NCI-H1417 treated with DMSO at 0.1 percent for 48 hours (cell line): ENCODE data around the gene RASL11B.

ENCODE experiments used
- DNase-seq: peaks from one replicate; lab custom pipeline; 2025; lab: John Stamatoyannopoulos, UW

RASL11B gene

GRCh38 chr4:52843351-52843750 lies 18.8 kb upstream of the RASL11B start:
- no peak for DNase-seq

- DNase-seq: no peak
These were observed 18.2 kb upstream of the RASL11B start for GRCh38 chr4:52843958-52844357.

DNA sequence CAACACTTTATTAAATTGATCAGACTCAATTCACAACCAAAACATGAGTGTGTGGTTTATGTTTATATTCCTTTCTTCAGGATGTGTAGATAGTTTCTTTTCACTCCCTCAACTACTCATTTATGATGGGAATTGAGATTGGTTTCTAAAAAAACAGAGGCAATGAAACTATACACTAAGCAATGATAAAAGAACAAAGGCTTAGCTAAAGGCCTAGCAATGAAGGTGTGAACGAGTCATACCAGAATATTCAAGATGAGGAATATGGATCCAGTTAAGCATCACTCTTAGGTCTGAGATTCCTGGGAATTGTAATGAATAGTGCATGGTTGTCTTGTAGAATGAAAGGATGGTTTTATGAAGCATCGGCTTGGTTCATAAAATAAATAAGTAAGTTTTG lies 17.5 kb upstream of the RASL11B start:
- no peak for DNase-seq

DNA sequence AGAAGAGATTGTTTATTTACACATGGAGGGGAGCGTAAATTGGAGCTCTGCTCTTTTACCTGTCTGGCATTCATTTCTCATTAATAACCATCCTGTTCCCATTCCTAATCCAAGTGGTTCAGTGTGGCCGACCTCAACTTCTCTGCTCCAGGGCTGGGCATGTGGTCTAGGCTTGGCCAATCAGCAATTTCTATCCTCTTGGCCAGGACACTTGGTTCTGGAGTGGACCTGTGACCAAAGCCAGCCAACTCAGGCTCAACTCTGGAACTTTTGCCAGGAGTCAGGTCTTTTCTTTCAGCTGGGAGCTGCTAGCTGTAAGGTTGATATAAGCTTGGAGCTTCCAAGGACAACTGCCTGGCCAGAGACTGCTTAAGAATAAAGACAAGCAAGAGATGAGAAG lies 15.6 kb upstream of the RASL11B start:
- no peak for DNase-seq

GRCh38 chr4:52848254-52848653 lies 13.9 kb upstream of the RASL11B start:
- no peak for DNase-seq

GRCh38 chr4:52850406-52851124 lies 11.6 kb upstream of the RASL11B start:
- no peak for DNase-seq

GRCh38 chr4:52852041-52852440 lies 10.1 kb upstream of the RASL11B start:
- no peak for DNase-seq

GRCh38 chr4:52852711-52853110 lies 9.4 kb upstream of the RASL11B start:
- DNase-seq: no peak

- no peak for DNase-seq
These were observed 8.8 kb upstream of the RASL11B start for GRCh38 chr4:52853351-52853750.

- DNase-seq: no peak
These were observed 5.3 kb upstream of the RASL11B start for GRCh38 chr4:52856801-52857200.

DNA sequence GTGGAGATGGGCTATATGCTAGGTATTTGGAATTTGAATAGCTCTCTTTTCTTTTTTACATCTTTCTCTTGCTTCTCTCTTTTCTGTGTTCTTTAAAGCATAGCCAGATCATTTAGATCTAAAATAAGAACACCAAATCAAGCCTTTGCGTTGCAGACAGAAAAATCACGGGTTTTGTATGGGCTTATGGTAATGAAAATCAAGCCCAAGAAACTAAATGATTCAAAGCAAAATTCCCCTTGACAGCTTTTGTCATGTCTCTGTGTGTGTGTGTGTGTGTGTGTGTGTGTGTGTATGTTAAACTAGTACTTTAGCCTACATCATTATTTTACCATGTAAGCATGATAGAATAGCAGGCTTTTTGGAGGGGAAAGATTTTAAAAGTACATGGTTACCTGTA lies 1.8 kb upstream of the RASL11B start:
- no peak for DNase-seq

- no peak for DNase-seq
These were observed 820 bp upstream of the RASL11B start for GRCh38 chr4:52861171-52861823.

DNA sequence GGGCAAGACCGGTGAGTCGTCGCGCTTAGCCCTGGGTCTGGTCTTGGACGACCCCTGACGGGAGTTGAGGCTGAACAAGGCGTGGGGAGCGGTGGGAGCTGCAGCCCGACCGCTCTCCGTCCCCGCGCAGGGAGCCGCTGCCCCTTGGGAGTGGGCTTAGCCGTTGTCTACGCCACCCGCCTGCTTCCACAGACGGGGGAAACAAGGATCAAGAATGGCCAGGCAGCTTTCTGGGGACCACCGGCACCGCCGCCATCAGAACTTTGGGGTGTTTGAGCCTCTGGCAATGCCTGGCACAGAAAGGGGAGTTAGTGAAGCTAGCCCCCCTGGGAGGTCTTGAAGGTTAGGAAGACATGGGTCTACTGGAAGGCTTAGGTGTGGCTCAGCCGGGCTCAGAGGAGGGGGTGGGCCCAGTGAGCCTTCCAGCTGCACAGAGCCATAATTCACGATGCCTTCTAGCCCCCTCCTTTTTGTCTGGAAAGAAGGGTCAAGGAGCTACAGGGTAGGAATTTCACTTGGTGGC lies 583 bp downstream of the RASL11B start:
- no peak for DNase-seq

DNA sequence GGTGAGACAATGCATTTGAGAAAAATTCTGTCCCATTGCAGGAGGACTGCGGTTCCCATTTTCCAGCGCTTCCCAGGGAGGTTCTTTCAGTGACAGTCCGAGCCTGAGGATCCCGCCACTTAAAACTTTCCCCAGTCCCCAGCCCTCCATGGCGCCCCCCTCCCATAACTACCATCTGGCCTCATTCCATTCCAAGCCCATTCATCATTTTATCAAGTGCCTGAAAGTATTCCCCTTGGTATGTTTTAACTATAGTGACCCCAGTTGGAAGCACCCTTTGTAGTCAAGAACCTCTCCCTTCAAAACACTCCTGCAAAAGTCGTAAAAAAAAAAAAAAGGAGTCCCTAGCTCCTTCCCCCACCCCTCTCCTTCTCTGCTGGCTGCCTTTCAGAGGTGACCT lies 1.2 kb downstream of the RASL11B start:
- DNase-seq: no peak

DNA sequence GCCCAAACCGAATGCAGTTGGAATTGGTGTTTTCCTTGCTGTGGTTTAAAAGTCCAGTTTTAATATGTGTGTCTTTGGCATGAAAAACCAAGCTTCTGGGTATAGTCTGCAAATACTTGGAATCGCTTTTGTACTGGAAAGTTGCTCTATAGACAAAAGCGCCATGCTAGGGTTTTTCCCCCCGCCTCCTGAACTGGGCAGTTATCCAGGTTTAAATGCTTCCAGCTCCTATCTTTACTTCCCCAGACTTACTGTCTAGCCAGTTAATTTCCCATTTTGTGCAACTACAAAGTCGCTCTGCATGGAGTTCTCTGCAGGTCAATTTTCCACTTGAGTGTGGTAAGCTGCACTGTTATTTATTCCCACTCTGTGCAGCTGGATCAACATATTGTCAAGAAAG lies 2.7 kb downstream of the RASL11B start:
- DNase-seq: no peak

DNA sequence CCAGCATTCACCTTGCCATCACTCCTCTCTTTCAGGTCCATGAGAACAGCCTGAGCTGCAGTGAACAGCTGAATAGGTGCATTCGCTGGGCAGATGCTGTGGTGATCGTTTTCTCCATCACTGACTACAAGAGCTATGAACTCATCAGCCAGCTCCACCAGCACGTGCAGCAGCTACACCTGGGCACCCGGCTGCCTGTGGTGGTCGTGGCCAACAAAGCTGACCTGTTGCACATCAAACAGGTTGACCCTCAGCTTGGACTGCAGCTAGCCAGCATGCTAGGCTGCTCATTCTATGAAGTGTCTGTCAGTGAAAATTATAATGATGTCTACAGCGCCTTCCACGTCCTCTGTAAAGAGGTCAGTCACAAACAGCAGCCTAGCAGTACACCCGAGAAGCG lies 3.2 kb downstream of the RASL11B start:
- no peak for DNase-seq

GRCh38 chr4:52866734-52867133 lies 4.6 kb downstream of the RASL11B start:
- DNase-seq: no peak

- no peak for DNase-seq
These were observed 5.0 kb downstream of the RASL11B start for GRCh38 chr4:52867163-52867562.

DNA sequence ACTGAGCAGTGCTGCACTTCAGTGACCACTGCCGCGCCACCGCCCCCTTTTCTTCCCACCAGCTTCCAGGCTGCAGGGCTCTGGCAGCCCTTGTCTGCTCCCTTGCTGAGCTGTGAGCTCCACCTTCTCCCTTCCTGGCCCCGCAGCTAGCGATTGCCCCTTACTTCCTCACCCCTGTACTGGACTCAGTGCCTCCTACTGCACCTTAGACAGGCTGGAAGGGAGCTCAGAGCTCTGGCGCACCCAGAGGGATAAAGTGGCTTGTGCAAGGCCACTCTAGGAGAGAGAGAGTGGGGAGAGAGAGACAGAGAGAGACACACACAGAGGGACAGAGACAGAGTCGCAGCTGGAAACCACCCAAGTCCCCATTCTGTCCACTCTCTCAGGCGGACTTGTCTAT lies 6.0 kb downstream of the RASL11B start:
- no peak for DNase-seq

- DNase-seq: no peak
These were observed 7.1 kb downstream of the RASL11B start for GRCh38 chr4:52869196-52869595.

GRCh38 chr4:52869656-52870055 lies 7.5 kb downstream of the RASL11B start:
- DNase-seq: no peak

DNA sequence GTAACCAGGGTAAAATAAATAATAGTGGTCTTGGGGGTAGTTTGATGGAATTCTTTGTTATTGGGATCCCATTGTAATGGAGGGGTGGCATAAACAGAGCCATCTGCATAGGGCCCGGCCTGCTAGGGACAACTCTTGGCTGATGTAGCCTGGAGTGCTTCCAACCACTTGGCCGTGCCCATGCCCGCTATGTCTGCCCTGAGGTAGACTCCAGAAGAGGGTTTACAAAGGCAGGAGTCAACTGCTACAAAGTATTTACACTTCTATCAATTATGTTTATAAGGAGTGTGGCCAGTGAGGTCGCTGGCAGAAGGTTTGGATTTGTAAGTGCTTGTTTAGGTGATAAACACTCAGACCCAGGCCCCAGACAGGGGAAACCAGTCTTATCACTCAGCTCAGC lies 8.1 kb downstream of the RASL11B start:
- DNase-seq: no peak

DNA sequence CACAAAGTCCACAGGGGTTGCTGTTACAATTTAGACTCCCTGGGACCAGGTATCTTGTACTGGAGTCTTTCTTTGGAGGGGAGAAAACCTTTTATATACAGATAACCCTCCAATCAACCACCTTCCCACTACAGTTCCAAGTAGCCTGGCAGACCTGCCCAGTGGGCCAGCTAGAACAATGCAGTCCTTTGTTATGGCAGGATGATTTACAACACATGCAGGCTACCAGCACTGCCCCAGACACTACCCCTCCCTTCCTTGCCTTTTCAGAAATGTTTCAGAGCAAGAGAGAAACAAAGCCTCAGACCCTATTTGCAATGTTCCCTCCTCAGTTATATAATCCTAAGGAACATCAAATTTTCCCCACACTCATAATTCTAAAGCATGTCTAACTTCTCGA lies 11.1 kb downstream of the RASL11B start:
- DNase-seq: no peak

- no peak for DNase-seq
These were observed 11.8 kb downstream of the RASL11B start for GRCh38 chr4:52873861-52874343.
